Activated CD8-positive, alpha-beta T cell treated with anti-CD3 and anti-CD28 coated beads for 36 hours (primary cell): ENCODE results near the gene HJV. TPM values are rescaled to one million over a fixed set of nuclear protein-coding genes. Genes with fewer than 3 reads are reported as not detected.
A peak's percentile ranks its signal among the peaks of the same experiment; 100 is the strongest.

Source experiments
- ATAC-seq: fragments of 200-7000 bp; cut with Tn5 transposase; one replicate; pipeline ENCODE4 v1.10.0; 2021; ENCODE audit warnings: mild to moderate bottlenecking, moderate library complexity
- CTCF ChIA-PET: fragments of 350-600 bp; sonication (Branson Sonifier 250); formaldehyde crosslinking; loops from one replicate; lab custom pipeline; 2021; ENCODE audit warnings: antibody characterized with exemption; lab: Charles Lee
- POLR2A ChIA-PET: fragments of 350-600 bp; sonication (Branson Sonifier 250); formaldehyde crosslinking; loops from one replicate; lab custom pipeline; 2021; ENCODE audit warnings: antibody characterized with exemption; lab: Charles Lee
- DNase-seq: peaks from one replicate; pipeline ENCODE4 v3.0.0-alpha.2; 2020
- H3K27ac Mint-ChIP-seq: one replicate; pipeline ENCODE4 v1.8.0; 2021; ENCODE audit warnings: mild to moderate bottlenecking, mixed read lengths
- H3K27me3 Mint-ChIP-seq: one replicate; pipeline ENCODE4 v1.8.0; 2021; ENCODE audit warnings: mixed read lengths
- H3K36me3 Mint-ChIP-seq: one replicate; pipeline ENCODE4 v1.8.0; 2021; ENCODE audit warnings: low read depth, mixed read lengths
- H3K4me1 Mint-ChIP-seq: one replicate; pipeline ENCODE4 v1.8.0; 2021; ENCODE audit warnings: low read depth, mixed read lengths
- H3K4me3 Mint-ChIP-seq: one replicate; pipeline ENCODE4 v1.8.0; 2021; ENCODE audit warnings: mild to moderate bottlenecking, moderate library complexity, mixed read lengths
- H3K9me3 Mint-ChIP-seq: one replicate; pipeline ENCODE4 v1.8.0; 2021; ENCODE audit warnings: mixed read lengths
- intact Hi-C: fragments of 100-400 bp; cut with micrococcal nuclease; formaldehyde crosslinking; loops from one replicate; pipeline ENCODE4 v1.10.0; 2022
- total RNA-seq, 2 experiments: library from RNA; stranded (reverse); gene quantifications; one replicate each; pipeline ENCODE4 v1.2.3, GENCODE V29; 2021
- TF ChIP-seq, protein P1 (sequence below): fragments of 200-600 bp; IDR thresholded peaks from one replicate; pipeline ENCODE4 v1.8.0; 2022; ENCODE audit warnings: antibody characterized with exemption, mild to moderate bottlenecking

HJV gene
- total RNA-seq, 2 experiments from 2014 or later = not detected

DNA sequence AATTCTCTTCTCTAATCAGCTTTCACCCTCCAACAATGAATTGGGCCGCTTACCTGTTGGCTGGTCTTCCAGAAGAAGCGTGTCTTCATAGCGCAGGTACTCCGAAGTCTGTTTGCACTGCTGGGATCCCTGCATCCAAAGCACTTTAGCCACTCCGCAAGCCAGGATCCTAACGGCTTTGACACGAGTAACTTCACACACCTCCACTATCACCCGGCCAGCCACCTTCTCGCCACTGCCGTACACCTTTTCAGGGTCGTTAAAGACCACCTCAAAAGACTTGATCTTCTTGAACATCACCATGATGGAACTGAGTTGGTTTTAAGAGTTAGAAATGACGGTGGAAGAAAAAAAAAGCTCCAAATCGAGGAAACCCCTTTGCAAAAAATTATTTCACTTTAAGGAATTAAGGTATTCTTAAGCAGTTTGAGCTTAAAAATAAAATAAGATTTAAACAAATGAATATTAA lies 25.5 kb downstream of the HJV start:
- Mint-ChIP-seq H3K4me1 (peaks cover 61% of the 10 kb centered on the region), H3K27me3 (no peaks in the 10 kb centered on the region), H3K27ac (peak overlapping the region; percentile 100), H3K36me3 (peaks cover 48% of the 10 kb centered on the region), H3K4me3 (peak overlapping the region; percentile 98), H3K9me3 (no peaks in the 10 kb centered on the region)
- ATAC-seq (no peak), DNase-seq (no peak)
- intact Hi-C loops = loop anchor here (2.0 kb wide), 1 partner anchor 31 kb away; the partner anchor contains the start of genes ANKRD34A and POLR3GL
- ChIA-PET POLR2A (interaction anchor here (1.0 to 13.3 kb wide), 16 partner anchors 10 to 137 kb away, joined by 3 to 446 read pairs (median 10); partner anchors contain the start of genes ANKRD34A, LIX1L, PEX11B and PIAS3), CTCF (interaction anchor here (0.6 to 13.6 kb wide), 7 partner anchors 9 to 48 kb away, joined by 3 to 147 read pairs (median 3); no protein-coding TSS in a partner anchor)
- TF ChIP-seq, protein P1, sequence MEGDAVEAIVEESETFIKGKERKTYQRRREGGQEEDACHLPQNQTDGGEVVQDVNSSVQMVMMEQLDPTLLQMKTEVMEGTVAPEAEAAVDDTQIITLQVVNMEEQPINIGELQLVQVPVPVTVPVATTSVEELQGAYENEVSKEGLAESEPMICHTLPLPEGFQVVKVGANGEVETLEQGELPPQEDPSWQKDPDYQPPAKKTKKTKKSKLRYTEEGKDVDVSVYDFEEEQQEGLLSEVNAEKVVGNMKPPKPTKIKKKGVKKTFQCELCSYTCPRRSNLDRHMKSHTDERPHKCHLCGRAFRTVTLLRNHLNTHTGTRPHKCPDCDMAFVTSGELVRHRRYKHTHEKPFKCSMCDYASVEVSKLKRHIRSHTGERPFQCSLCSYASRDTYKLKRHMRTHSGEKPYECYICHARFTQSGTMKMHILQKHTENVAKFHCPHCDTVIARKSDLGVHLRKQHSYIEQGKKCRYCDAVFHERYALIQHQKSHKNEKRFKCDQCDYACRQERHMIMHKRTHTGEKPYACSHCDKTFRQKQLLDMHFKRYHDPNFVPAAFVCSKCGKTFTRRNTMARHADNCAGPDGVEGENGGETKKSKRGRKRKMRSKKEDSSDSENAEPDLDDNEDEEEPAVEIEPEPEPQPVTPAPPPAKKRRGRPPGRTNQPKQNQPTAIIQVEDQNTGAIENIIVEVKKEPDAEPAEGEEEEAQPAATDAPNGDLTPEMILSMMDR = no peak

DNA sequence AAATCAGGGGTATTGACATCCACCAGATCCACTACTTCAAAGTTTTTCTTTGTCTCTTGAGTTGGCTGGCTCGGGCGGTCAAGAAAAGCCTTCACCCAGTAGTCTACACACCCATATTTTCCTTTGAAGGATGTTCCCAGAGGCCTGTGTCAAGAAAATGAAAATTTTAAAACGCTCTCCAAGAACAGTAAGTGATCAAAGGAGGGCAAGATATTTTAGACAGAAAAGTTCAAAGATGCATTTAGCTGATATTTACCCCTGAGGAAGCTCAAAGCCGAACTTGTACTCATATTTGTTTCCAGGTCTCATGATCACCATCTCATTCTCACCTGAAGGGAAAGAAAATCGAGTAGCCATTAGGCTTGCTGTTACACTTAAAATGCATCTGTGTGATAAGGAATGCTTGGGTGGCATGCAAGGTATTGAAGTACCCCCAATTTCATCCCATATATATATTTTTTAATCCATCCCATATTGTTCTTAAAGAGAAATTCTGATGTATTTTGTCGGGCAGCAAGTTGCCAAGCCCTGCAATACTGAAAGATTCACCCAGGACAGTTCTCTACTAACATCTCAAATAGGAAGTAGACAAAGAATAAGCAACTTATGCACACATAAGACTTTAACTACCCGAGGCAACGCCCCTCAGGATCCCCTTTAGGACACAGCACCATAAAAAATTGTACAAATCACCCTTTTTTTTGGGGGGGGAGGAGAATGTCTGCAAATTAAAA lies 26.2 kb downstream of the HJV start:
- Mint-ChIP-seq H3K4me1 (peaks cover 68% of the 10 kb centered on the region), H3K27me3 (no peaks in the 10 kb centered on the region), H3K36me3 (peaks cover 48% of the 10 kb centered on the region), H3K27ac (peak overlapping the region; percentile 100), H3K4me3 (peak overlapping the region; percentile 98), H3K9me3 (no peaks in the 10 kb centered on the region)
- ChIA-PET POLR2A (interaction anchor here (1.0 to 13.3 kb wide), 16 partner anchors 7 to 115 kb away, joined by 3 to 446 read pairs (median 10); partner anchors contain the start of genes ANKRD34A, LIX1L, PEX11B and POLR3GL), CTCF (interaction anchor here (2.3 to 13.6 kb wide), 3 partner anchors 12 to 41 kb away, joined by 13 to 147 read pairs (median 24); no protein-coding TSS in a partner anchor)
- intact Hi-C loops = no loop called here
- ATAC-seq (no peak), DNase-seq (no peak)
- TF ChIP-seq, protein P1 = no peak

DNA sequence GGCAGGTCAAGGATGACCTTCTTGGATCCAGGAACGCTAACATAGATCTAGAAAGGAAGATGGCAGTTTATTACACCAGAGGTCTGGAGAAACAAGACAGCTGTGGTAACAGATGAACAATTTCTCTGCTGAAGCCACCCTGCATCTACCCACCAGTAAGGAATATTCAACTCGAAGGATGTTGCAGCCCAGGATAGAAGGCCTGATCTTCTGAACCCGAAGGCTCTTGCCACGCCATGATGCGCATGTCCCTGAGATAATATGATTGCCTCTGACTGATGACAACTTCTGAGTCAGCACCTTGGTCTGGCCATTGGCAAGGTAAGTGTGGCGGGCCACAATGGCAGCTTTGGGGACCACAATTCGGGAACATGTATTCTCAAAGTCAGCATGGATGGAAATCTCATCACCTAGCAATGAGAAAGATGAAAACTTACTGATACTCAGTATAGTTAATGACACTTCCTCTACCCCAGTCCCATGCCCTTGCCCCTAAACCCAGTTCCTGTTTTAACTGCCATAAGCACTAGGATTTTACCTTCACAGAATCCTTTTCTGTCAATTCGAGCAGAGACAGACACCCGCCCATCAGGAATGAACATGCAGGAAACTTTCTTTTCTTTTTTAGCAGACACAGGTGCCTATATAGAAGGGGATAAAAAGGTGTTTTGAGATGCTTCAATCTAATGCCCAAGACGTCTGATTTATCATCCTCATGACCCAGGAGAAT lies 27.0 kb downstream of the HJV start:
- Mint-ChIP-seq H3K27ac (peak overlapping the region; percentile 100), H3K27me3 (no peaks in the 10 kb centered on the region), H3K36me3 (peaks cover 48% of the 10 kb centered on the region), H3K4me3 (peak overlapping the region; percentile 98), H3K9me3 (no peaks in the 10 kb centered on the region), H3K4me1 (peaks cover 63% of the 10 kb centered on the region)
- POLR2A ChIA-PET = interaction anchor here (1.7 to 13.3 kb wide), 8 partner anchors 8 to 67 kb away, joined by 4 to 446 read pairs (median 29); partner anchors contain the start of genes ANKRD34A, POLR3GL and RBM8A
- intact Hi-C loops = no loop called here
- CTCF ChIA-PET = interaction anchor here (13.6 kb wide), 1 partner anchor 15 kb away, joined by 147 read pairs; no protein-coding TSS in a partner anchor
- DNase-seq = peak; percentile 80
- ATAC-seq = peak; percentile 26
- TF ChIP-seq, protein P1 = no peak

DNA sequence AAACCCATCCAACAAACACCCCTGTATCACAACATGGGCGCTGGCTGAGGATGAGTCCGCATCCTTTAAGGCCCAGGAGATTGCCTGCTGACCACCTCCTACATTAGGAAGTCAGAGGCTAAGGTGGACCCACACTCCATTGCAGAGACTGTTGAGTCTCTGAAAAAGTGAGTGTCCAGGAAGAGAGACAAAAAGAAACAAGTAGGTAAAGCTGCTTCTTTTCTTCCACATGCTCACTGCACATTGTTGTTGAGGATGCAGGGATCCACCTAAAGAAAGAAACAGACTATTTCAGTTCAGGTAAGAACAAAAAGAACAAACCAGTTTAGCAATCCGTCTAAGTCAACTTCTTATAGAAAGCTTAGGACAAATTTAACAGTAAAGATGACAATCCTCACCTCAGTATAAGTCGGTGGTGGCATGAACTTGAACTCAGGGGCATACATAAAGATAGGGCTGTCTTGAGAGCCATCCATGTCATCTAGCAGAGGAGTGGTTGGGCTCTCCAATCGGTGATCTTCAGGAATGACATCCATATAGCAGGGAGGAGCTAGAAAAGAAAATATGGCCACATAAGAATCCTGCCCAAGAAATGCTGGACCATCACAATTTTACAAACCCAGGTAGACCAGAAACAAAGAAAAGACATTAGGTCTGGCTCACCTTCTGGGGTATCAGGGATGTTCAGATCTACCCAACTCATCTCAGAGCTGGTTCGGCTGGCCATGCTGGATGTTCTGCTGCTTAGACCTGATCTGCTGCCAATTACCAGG lies 27.7 kb downstream of the HJV start:
- Mint-ChIP-seq H3K36me3 (peaks cover 48% of the 10 kb centered on the region), H3K9me3 (no peaks in the 10 kb centered on the region), H3K4me1 (peaks cover 58% of the 10 kb centered on the region), H3K27ac (peak overlapping the region; percentile 100), H3K4me3 (peak overlapping the region; percentile 98), H3K27me3 (no peaks in the 10 kb centered on the region)
- intact Hi-C loops = loop anchor here (2.0 kb wide), 1 partner anchor 15 kb away; no protein-coding TSS in a partner anchor
- CTCF ChIA-PET = interaction anchor here (1.0 to 13.6 kb wide), 4 partner anchors 8 to 15 kb away, joined by 3 to 147 read pairs (median 11); no protein-coding TSS in a partner anchor
- TF ChIP-seq, protein P1 = no peak
- no peak for DNase-seq
- no peak for ATAC-seq
- POLR2A ChIA-PET = interaction anchor here (1.0 to 13.3 kb wide), 10 partner anchors 9 to 67 kb away, joined by 3 to 446 read pairs (median 16); partner anchors contain the start of genes ANKRD34A, POLR3GL and RBM8A
